ENCODE results near the gene PLEKHO1.
"Not testable (repeated sequence)": the region's sequence is repeated elsewhere in the genome, so short reads cannot be mapped to it uniquely, and the experiment has no call there.

Gene PLEKHO1

DNA sequence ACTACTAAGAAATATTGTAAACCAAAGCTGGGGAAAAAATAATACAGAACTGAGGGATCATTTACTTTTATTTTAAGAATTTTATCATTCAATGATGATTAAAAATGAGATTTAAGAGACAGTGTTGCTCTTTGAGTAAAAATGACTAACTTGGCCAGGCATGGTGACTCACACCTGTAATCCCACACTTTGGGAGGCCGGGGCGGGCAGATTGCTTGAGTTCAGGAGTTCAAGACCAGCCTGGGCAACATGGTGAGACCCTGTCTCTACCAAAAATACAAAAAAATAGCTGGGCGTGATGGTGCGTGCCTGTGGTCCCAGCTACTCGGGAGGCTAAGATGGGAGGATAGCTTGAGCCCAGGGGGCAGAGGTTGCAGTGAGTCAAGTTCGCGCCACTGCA lies 21.8 kb upstream of the PLEKHO1 start:
- TF ChIP-seq POLR2A (IDR thresholded peaks at IDR 0.05; ENCODE audit: low read depth, low read length) (no peak), TAF1 (IDR thresholded peaks at IDR 0.05; ENCODE audit: borderline replicate concordance, low read depth, low read length) (no peak), POLR2AphosphoS5 (IDR thresholded peaks at IDR 0.05; ENCODE audit: low read depth, low read length) (no peak)
- no peak for FAIRE-seq
- no peak for DNase-seq (ENCODE audit: insufficient read length)

DNA sequence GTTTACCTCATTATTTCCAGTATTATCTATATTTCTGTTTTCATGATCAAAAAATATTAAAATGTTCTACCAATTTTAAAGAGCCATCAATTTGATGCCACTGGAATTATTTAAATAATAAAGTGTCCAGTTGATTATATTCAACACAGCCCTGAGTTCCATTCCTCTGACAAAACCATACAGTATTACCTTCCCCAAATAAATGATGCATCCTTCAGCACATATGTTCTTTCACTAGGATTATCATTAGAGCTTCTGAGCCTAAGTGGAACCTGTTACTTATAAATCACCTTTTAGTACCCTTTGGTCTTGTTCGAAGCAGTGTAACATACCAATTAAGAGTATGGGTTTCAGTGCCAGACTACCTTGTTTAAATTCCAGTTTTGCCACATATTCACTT lies 17.3 kb upstream of the PLEKHO1 start:
- FAIRE-seq (no peak), DNase-seq (ENCODE audit: insufficient read length) (no peak)
- TF ChIP-seq TAF1 (IDR thresholded peaks at IDR 0.05; ENCODE audit: borderline replicate concordance, low read depth, low read length) (no peak), POLR2A (IDR thresholded peaks at IDR 0.05; ENCODE audit: low read depth, low read length) (no peak), POLR2AphosphoS5 (IDR thresholded peaks at IDR 0.05; ENCODE audit: low read depth, low read length) (no peak)

DNA sequence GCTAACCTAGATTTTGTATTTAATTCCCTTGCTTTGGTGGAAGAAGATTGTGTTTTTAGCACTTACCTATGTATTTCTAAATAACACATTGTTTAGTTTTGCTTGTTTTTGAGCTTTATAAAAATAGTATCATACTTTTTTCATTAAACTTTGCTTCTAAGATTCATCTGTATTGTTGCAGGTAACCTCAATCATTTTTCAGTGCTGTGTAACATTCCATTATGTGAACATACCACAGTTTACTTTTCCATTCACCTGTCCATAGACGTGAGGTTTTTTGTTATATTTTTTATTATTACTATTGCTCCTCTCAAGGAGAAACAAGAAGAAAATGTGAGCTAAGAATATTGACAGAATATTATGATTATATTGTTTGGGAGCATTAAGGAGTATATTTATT lies 15.2 kb upstream of the PLEKHO1 start:
- FAIRE-seq (no peak), DNase-seq (ENCODE audit: insufficient read length) (no peak)
- TF ChIP-seq POLR2A (IDR thresholded peaks at IDR 0.05; ENCODE audit: low read depth, low read length) (no peak), TAF1 (IDR thresholded peaks at IDR 0.05; ENCODE audit: borderline replicate concordance, low read depth, low read length) (no peak), POLR2AphosphoS5 (IDR thresholded peaks at IDR 0.05; ENCODE audit: low read depth, low read length) (no peak)

DNA sequence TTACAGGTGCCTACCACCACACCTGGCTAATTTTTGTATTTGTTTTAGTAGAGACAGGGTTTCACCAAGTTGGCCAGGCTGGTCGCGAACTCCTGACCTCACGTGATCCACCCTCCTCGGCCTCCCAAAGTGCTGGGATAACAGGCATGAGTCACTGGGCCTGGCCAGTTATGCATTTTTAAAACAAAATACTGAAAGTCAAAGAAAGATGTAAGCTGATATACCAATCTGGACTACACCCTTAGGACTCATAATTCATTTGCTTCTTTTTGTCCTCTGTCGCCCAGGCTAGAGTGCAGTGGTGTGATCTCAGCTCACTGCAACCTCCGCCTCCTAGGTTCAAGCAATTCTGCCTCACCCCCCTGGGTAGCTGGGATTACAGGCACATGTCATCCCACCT lies 14.3 kb upstream of the PLEKHO1 start:
- not testable (repeated sequence) for FAIRE-seq; DNase-seq (ENCODE audit: insufficient read length)

- DNase-seq (ENCODE audit: insufficient read length) = no peak
- FAIRE-seq = no peak
- no peak for TF ChIP-seq POLR2AphosphoS5 (IDR thresholded peaks at IDR 0.05; ENCODE audit: low read depth, low read length)
- TF ChIP-seq TAF1 (IDR thresholded peaks at IDR 0.05; ENCODE audit: borderline replicate concordance, low read depth, low read length) = no peak
- no peak for TF ChIP-seq POLR2A (IDR thresholded peaks at IDR 0.05; ENCODE audit: low read depth, low read length)
Observed at GRCh38 chr1:150138044-150138443, 11.7 kb upstream of the PLEKHO1 start.

GRCh38 chr1:150141452-150141851 lies 8.3 kb upstream of the PLEKHO1 start:
- FAIRE-seq (no peak), DNase-seq (ENCODE audit: insufficient read length) (no peak)
- TF ChIP-seq POLR2AphosphoS5 (IDR thresholded peaks at IDR 0.05; ENCODE audit: low read depth, low read length) (no peak), TAF1 (IDR thresholded peaks at IDR 0.05; ENCODE audit: borderline replicate concordance, low read depth, low read length) (no peak), POLR2A (IDR thresholded peaks at IDR 0.05; ENCODE audit: low read depth, low read length) (no peak)

DNA sequence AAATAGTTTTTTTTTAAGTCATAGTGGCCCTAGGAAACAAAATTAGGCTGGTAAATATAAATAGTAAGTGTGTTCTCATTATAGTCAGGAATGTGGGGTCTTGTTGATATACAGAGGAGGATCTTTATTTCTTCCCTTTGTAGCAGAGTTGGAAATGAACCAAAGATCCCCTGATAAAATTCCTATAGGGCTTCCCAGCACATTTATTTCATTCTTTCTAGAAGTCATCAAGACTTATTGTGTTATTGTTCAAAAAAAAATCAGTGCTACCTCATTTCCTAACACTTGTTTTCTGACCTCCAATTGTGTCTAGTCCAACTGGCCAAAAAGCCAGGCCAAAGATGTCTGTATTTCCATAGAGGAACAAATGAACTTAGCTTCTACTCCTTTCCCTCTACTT lies 7.6 kb upstream of the PLEKHO1 start:
- TF ChIP-seq TAF1 (IDR thresholded peaks at IDR 0.05; ENCODE audit: borderline replicate concordance, low read depth, low read length) (no peak), POLR2AphosphoS5 (IDR thresholded peaks at IDR 0.05; ENCODE audit: low read depth, low read length) (no peak), POLR2A (IDR thresholded peaks at IDR 0.05; ENCODE audit: low read depth, low read length) (no peak)
- FAIRE-seq (no peak), DNase-seq (ENCODE audit: insufficient read length) (no peak)

DNA sequence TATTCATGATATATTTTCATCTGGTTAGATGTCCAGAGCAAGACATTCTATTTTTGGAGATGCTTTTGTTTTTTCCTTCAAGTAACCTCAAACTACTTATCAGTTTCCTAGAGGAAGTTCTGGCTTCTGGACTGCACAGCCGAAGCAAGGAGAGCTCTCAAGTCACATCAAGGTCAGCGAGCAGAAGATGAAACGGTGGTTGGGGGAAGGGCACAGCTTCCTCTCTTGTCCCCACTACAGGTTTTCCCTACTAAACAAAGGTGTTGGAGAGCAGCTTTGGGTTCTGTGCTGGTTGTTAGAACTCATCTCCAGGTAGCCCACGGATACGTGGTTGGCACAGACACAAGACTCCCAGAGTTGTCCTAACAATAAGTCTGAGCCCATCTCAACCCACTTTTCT lies 5.1 kb upstream of the PLEKHO1 start:
- DNase-seq (ENCODE audit: insufficient read length) (no peak), FAIRE-seq (no peak)
- TF ChIP-seq TAF1 (IDR thresholded peaks at IDR 0.05; ENCODE audit: borderline replicate concordance, low read depth, low read length) = no peak
- no peak for TF ChIP-seq POLR2A (IDR thresholded peaks at IDR 0.05; ENCODE audit: low read depth, low read length)
- no peak for TF ChIP-seq POLR2AphosphoS5 (IDR thresholded peaks at IDR 0.05; ENCODE audit: low read depth, low read length)

- not testable (repeated sequence) for DNase-seq (ENCODE audit: insufficient read length); FAIRE-seq
Observed at GRCh38 chr1:150146016-150146415, 3.7 kb upstream of the PLEKHO1 start.

DNA sequence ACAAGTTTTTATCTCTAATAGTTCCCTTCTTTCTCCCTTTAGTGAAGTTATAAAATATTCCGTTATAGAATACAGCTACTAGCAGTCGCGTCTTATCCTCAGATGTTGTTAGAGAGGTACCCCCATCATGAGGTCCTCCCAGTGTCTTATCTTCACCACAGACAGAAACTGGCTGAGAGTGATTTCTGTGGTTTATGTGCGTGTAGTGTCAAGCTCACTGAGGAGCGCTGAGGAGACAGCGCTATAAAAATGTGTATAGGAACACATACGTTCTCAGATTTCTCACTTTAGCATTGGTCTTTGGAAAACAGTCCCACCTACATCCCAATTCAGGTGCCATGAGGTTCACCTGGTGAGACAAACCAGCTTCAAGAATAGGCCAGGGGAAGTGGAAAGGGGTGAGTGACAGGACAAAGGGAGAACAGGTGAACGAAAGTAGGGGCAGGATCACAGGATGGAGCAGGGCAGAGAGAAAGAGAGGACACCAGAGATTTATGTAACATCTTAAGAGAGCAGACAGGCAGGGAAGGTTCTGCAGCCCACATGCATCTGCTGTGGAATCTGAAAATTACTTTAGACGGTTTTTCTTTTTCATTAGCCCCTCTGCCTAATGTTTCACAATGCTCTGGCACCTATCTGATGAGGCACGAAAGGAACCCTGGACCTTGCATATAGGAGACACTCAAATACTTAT lies 2.7 kb upstream of the PLEKHO1 start:
- DNase-seq (ENCODE audit: insufficient read length) = no peak
- TF ChIP-seq POLR2AphosphoS5 (IDR thresholded peaks at IDR 0.05; ENCODE audit: low read depth, low read length) (no peak), TAF1 (IDR thresholded peaks at IDR 0.05; ENCODE audit: borderline replicate concordance, low read depth, low read length) (no peak), POLR2A (IDR thresholded peaks at IDR 0.05; ENCODE audit: low read depth, low read length) (no peak)
- FAIRE-seq = no peak

DNA sequence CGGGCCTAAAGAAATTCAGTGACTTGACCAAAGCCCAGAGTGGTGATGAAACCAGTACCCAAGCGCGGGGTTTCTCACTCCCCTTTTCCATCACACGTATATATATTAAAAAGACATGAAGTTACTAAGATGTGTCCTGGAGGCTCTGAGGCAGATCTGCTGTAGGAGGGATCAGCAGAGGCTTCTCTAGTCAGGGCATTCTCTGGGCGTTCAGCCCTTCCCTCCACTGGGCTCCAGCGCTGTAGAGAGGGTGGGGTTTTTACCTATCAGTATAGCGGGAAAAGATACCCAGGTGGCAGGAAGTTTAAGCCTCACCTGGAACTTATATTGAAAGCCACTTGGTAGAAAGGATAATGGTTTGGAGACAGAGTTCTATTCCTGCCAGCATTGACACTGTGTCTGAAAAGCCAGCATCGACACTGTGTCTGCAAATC lies 862 bp upstream of the PLEKHO1 start:
- DNase-seq (ENCODE audit: insufficient read length) (no peak), FAIRE-seq (peak; percentile 48)
- TF ChIP-seq POLR2A (IDR thresholded peaks at IDR 0.05; ENCODE audit: low read depth, low read length) (no peak), TAF1 (IDR thresholded peaks at IDR 0.05; ENCODE audit: borderline replicate concordance, low read depth, low read length) (no peak), POLR2AphosphoS5 (IDR thresholded peaks at IDR 0.05; ENCODE audit: low read depth, low read length) (no peak)

DNA sequence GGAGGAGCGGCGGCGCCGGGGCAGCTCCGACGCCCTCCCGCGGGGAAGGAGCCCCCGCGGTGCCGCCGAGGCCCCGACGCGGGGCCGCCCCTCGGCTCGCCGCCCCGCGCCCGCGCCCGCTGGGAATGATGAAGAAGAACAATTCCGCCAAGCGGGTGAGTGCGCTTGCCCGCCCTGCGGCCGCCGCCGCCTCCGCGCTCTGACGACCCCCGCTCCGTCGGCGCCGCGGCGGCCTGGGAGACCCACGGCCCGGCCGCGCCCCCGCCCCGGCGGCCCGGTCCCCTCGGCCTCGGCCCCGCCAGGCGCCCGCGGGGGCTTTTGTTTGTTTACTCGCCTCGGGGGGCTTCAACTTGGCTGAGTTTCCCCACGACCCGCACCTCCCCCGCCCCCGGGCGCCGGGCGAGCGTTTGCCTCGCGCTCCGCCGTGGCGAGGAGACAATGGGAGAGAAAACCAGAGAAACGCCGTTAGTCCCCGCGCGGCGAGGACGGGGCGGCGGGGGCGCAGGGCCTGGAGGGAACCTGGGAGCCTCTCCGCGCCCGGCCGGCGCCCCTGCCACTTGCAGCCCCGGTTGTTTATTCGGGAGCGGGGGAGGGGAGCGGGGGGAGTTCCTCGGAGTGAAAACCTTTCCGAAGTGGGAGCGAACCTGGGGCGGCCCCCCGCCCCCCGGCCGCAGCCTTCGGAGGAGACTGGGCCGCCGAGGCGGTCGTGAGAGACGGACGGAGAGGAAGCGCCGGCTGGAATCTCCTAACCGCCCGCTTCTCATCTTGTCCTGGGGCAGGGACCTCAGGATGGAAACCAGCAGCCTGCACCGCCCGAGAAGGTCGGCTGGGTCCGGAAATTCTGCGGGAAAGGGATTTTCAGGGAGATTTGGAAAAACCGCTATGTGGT lies 661 bp downstream of the PLEKHO1 start:
- no peak for FAIRE-seq
- TF ChIP-seq POLR2A (IDR thresholded peaks at IDR 0.05; ENCODE audit: low read depth, low read length) (no peak), POLR2AphosphoS5 (IDR thresholded peaks at IDR 0.05; ENCODE audit: low read depth, low read length) (no peak), TAF1 (IDR thresholded peaks at IDR 0.05; ENCODE audit: borderline replicate concordance, low read depth, low read length) (no peak)

More for the DNA sequence above, 661 bp downstream of the PLEKHO1 start:
- no peak for DNase-seq (ENCODE audit: insufficient read length)
